WTC11 (cell line): ENCODE data around the gene CYP27C1. TPM values are rescaled to one million over a fixed set of nuclear protein-coding genes. Genes with fewer than 3 reads are reported as not detected.

ENCODE experiments used
- ATAC-seq: fragments of 200-7000 bp; cut with Tn5 transposase; 2 replicates; pipeline ENCODE4 v1.10.0; 2021; ENCODE audit warnings: mild to moderate bottlenecking, moderate library complexity
- CTCF ChIA-PET: fragments of 300-600 bp; sonication (Branson Sonifier 250); formaldehyde crosslinking; loops from one replicate; lab custom pipeline; 2021; ENCODE audit warnings: antibody characterized with exemption; lab: Charles Lee
- POLR2A ChIA-PET: fragments of 350-600 bp; sonication (Branson Sonifier 250); formaldehyde crosslinking; loops from one replicate; lab custom pipeline; 2021; ENCODE audit warnings: antibody characterized with exemption; lab: Charles Lee
- DNase-seq: peaks from one replicate; pipeline ENCODE4 v3.0.0; 2021; ENCODE audit warnings: low spot score
- H3K27ac Mint-ChIP-seq: 2 replicates; pipeline ENCODE4 v1.8.0; 2021; ENCODE audit warnings: mixed read lengths
- H3K27me3 Mint-ChIP-seq: 2 replicates; pipeline ENCODE4 v1.8.0; 2021; ENCODE audit warnings: low read depth, mild to moderate bottlenecking, moderate library complexity, mixed read lengths
- H3K36me3 Mint-ChIP-seq: 2 replicates; pipeline ENCODE4 v1.8.0; 2021; ENCODE audit warnings: mixed read lengths
- H3K4me1 Mint-ChIP-seq: 2 replicates; pipeline ENCODE4 v1.8.0; 2022; ENCODE audit warnings: mixed read lengths
- H3K4me3 Mint-ChIP-seq: 2 replicates; pipeline ENCODE4 v1.8.0; 2021; ENCODE audit warnings: mild to moderate bottlenecking, moderate library complexity, mixed read lengths
- H3K9me3 Mint-ChIP-seq: 2 replicates; pipeline ENCODE4 v1.8.0; 2021; ENCODE audit warnings: mixed read lengths
- ATF2 ChIP-seq: sonication (generic); formaldehyde crosslinking; IDR thresholded peaks from 2 replicates; pipeline ENCODE4 v1.8.1; 2022; ENCODE audit warnings: low read depth, missing genetic modification reagents, borderline replicate concordance
- CREB1 ChIP-seq: sonication (generic); formaldehyde crosslinking; IDR thresholded peaks from 2 replicates; pipeline ENCODE4 v1.8.0; 2023; ENCODE audit warnings: mild to moderate bottlenecking, missing genetic modification reagents
- E2F5 ChIP-seq: sonication (generic); formaldehyde crosslinking; IDR thresholded peaks from 2 replicates; pipeline ENCODE4 v1.8.1; 2022; ENCODE audit warnings: mild to moderate bottlenecking, moderate library complexity, missing genetic modification reagents
- FOXP4 ChIP-seq: sonication (generic); formaldehyde crosslinking; IDR thresholded peaks from 2 replicates; pipeline ENCODE4 v1.8.0; 2022; ENCODE audit warnings: mild to moderate bottlenecking, missing genetic modification reagents
- HMGA2 ChIP-seq: fragments of 250-450 bp; sonication (Bioruptor Pico); IDR thresholded peaks from 2 replicates; pipeline ENCODE4 v1.4.0; 2021; ENCODE audit warnings: mild to moderate bottlenecking, moderate library complexity
- IRF1 ChIP-seq: sonication (generic); formaldehyde crosslinking; IDR thresholded peaks from 2 replicates; pipeline ENCODE4 v1.8.0; 2023; ENCODE audit warnings: missing genetic modification reagents
- NFATC4 ChIP-seq: fragments of 250-450 bp; sonication (Bioruptor Pico); IDR thresholded peaks from 2 replicates; pipeline ENCODE4 v1.9.0; 2021; ENCODE audit warnings: mild to moderate bottlenecking
- NFE2L1 ChIP-seq: sonication (generic); formaldehyde crosslinking; IDR thresholded peaks from 2 replicates; pipeline ENCODE4 v1.8.1; 2023; ENCODE audit warnings: missing genetic modification reagents
- NR2C2 ChIP-seq: sonication (generic); formaldehyde crosslinking; IDR thresholded peaks from 2 replicates; pipeline ENCODE4 v1.8.0; 2022; ENCODE audit warnings: mild to moderate bottlenecking, missing genetic modification reagents
- OVOL2 ChIP-seq: fragments of 250-450 bp; sonication (Bioruptor Pico); IDR thresholded peaks from 2 replicates; pipeline ENCODE4 v1.9.0; 2021; ENCODE audit warnings: mild to moderate bottlenecking, borderline replicate concordance
- PREB ChIP-seq: sonication (generic); formaldehyde crosslinking; IDR thresholded peaks from 2 replicates; pipeline ENCODE4 v1.8.1; 2022; ENCODE audit warnings: mild to moderate bottlenecking, missing genetic modification reagents, moderate library complexity, borderline replicate concordance
- PRRX2 ChIP-seq: fragments of 250-450 bp; sonication (Bioruptor Pico); IDR thresholded peaks from 2 replicates; pipeline ENCODE4 v1.8.0; 2021; ENCODE audit warnings: mild to moderate bottlenecking
- USF1 ChIP-seq: sonication (generic); formaldehyde crosslinking; IDR thresholded peaks from 2 replicates; pipeline ENCODE4 v1.8.0; 2022; ENCODE audit warnings: mild to moderate bottlenecking, missing genetic modification reagents
- ZBTB21 ChIP-seq: sonication (generic); formaldehyde crosslinking; IDR thresholded peaks from 2 replicates; pipeline ENCODE4 v1.8.1; 2023; ENCODE audit warnings: mild to moderate bottlenecking, missing genetic modification reagents, borderline replicate concordance
- ZBTB43 ChIP-seq: sonication (generic); formaldehyde crosslinking; IDR thresholded peaks from 2 replicates; pipeline ENCODE4 v1.8.1; 2023; ENCODE audit warnings: mild to moderate bottlenecking, missing genetic modification reagents
- ZNF121 ChIP-seq: sonication (generic); formaldehyde crosslinking; IDR thresholded peaks from 2 replicates; pipeline ENCODE4 v1.8.0; 2023; ENCODE audit warnings: missing genetic modification reagents
- ZNF281 ChIP-seq: sonication (generic); formaldehyde crosslinking; IDR thresholded peaks from 2 replicates; pipeline ENCODE4 v1.8.0; 2023; ENCODE audit warnings: mild to moderate bottlenecking, missing genetic modification reagents
- ZNF396 ChIP-seq: fragments of 250-450 bp; sonication (Bioruptor Pico); IDR thresholded peaks from 2 replicates; pipeline ENCODE4 v1.8.0; 2021; ENCODE audit warnings: mild to moderate bottlenecking, moderate library complexity, borderline replicate concordance
- total RNA-seq: library from RNA; stranded (reverse); gene quantifications from 3 replicates; pipeline ENCODE4 v1.2.3, GENCODE V29; 2021

The CYP27C1 gene
- total RNA-seq, 1 experiment from 2014 or later = 2.4 TPM

GRCh38 chr2:127217470-127218325 lies 2.4 kb downstream of the CYP27C1 start:
- Mint-ChIP-seq H3K4me1 (peaks cover 20% of the 10 kb centered on the region), H3K27ac (no peak overlapping the region), H3K4me3 (peak overlapping the region; percentile 94), H3K27me3 (peaks cover 46% of the 10 kb centered on the region), H3K9me3 (peaks cover 10% of the 10 kb centered on the region), H3K36me3 (peaks cover 3% of the 10 kb centered on the region; the same call in 1 of the 2 replicates)
- DNase-seq (no peak), ATAC-seq (peak; percentile 22)
- ChIA-PET CTCF (interaction anchor here (1.3 to 2.3 kb wide), 2 partner anchors 21 to 198 kb away, joined by 3 to 20 read pairs; no protein-coding TSS in a partner anchor), POLR2A (no interaction called here)
- TF ChIP-seq NR2C2 (CRISPR knock-in tag) = no peak
- no peak for TF ChIP-seq PRRX2
- no peak for TF ChIP-seq FOXP4 (CRISPR knock-in tag)
- no peak for TF ChIP-seq CREB1 (CRISPR knock-in tag)

GRCh38 chr2:127216593-127216992 lies 3.5 kb downstream of the CYP27C1 start:
- ChIA-PET POLR2A (no interaction called here), CTCF (interaction anchor here (1.3 to 2.3 kb wide), 2 partner anchors 19 to 199 kb away, joined by 3 to 20 read pairs; no protein-coding TSS in a partner anchor)
- Mint-ChIP-seq H3K27ac (no peak overlapping the region), H3K4me1 (peaks cover 20% of the 10 kb centered on the region), H3K4me3 (no peak overlapping the region), H3K27me3 (peaks cover 55% of the 10 kb centered on the region), H3K36me3 (peaks cover 3% of the 10 kb centered on the region; the same call in 1 of the 2 replicates), H3K9me3 (peaks cover 10% of the 10 kb centered on the region)
- DNase-seq (no peak), ATAC-seq (no peak)
- TF ChIP-seq ZNF281 (CRISPR knock-in tag) (no peak), ATF2 (no peak), E2F5 (CRISPR knock-in tag) (no peak), PREB (CRISPR knock-in tag) (no peak), OVOL2 (CRISPR knock-in tag) (no peak), ZNF396 (CRISPR knock-in tag) (no peak), ZBTB21 (no peak), NFE2L1 (CRISPR knock-in tag) (no peak), NFATC4 (no peak), HMGA2 (no peak), ZBTB43 (CRISPR knock-in tag) (no peak), IRF1 (CRISPR knock-in tag) (no peak), CREB1 (CRISPR knock-in tag) (no peak), USF1 (CRISPR knock-in tag) (no peak), ZNF121 (CRISPR knock-in tag) (no peak)
